ENCODE measurements around the gene SPOP. TPM values are rescaled to one million over a fixed set of nuclear protein-coding genes. Genes with fewer than 3 reads are reported as not detected.

SPOP gene
- total RNA-seq, 2 donors from 2014 or later = 62.3 to 66.8 TPM

GRCh38 chr17:49600949-49601348 is 76.9 kb downstream of the SPOP start:
- no peak overlapping the region for H3K4me3 Mint-ChIP-seq
- no peaks in the 10 kb centered on the region for H3K4me1 Mint-ChIP-seq
- no peaks in the 10 kb centered on the region for H3K27me3 Mint-ChIP-seq
- no peak for ATAC-seq (replicated peaks)
- H3K36me3 Mint-ChIP-seq (ENCODE audit: low read depth) = peaks cover 96% of the 10 kb centered on the region
- no peak overlapping the region for H3K27ac Mint-ChIP-seq
- H3K9me3 Mint-ChIP-seq = no peaks in the 10 kb centered on the region

GRCh38 chr17:49598918-49599317 is 79.0 kb downstream of the SPOP start:
- Mint-ChIP-seq H3K9me3 (no peaks in the 10 kb centered on the region), H3K4me1 (no peaks in the 10 kb centered on the region), H3K36me3 (ENCODE audit: low read depth) (peaks cover 89% of the 10 kb centered on the region), H3K4me3 (no peak overlapping the region), H3K27me3 (no peaks in the 10 kb centered on the region), H3K27ac (no peak overlapping the region)
- ATAC-seq (replicated peaks) = no peak

- Mint-ChIP-seq H3K36me3 (ENCODE audit: low read depth) (peaks cover 81% of the 10 kb centered on the region), H3K4me3 (no peak overlapping the region), H3K9me3 (no peaks in the 10 kb centered on the region), H3K4me1 (no peaks in the 10 kb centered on the region), H3K27ac (no peak overlapping the region), H3K27me3 (no peaks in the 10 kb centered on the region)
- no peak for ATAC-seq (replicated peaks)
Measured at GRCh38 chr17:49597928-49598655, 79.8 kb downstream of the SPOP start.

- peaks cover 80% of the 10 kb centered on the region for H3K36me3 Mint-ChIP-seq (ENCODE audit: low read depth)
- ATAC-seq (replicated peaks) = no peak
- no peaks in the 10 kb centered on the region for H3K27me3 Mint-ChIP-seq
- H3K27ac Mint-ChIP-seq = no peak overlapping the region
- no peak overlapping the region for H3K4me3 Mint-ChIP-seq
- no peaks in the 10 kb centered on the region for H3K9me3 Mint-ChIP-seq
- no peaks in the 10 kb centered on the region for H3K4me1 Mint-ChIP-seq
Measured at GRCh38 chr17:49597436-49597835, 80.5 kb downstream of the SPOP start.

GRCh38 chr17:49596613-49597244 is 81.2 kb downstream of the SPOP start:
- Mint-ChIP-seq H3K4me1 (no peaks in the 10 kb centered on the region), H3K4me3 (no peak overlapping the region), H3K36me3 (ENCODE audit: low read depth) (peaks cover 74% of the 10 kb centered on the region), H3K27ac (no peak overlapping the region), H3K27me3 (no peaks in the 10 kb centered on the region), H3K9me3 (no peaks in the 10 kb centered on the region)
- no peak for ATAC-seq (replicated peaks)

- no peaks in the 10 kb centered on the region for H3K4me1 Mint-ChIP-seq
- no peak overlapping the region for H3K4me3 Mint-ChIP-seq
- no peaks in the 10 kb centered on the region for H3K27me3 Mint-ChIP-seq
- ATAC-seq (replicated peaks) = no peak
- no peak overlapping the region for H3K27ac Mint-ChIP-seq
- H3K9me3 Mint-ChIP-seq = no peaks in the 10 kb centered on the region
- H3K36me3 Mint-ChIP-seq (ENCODE audit: low read depth) = peaks cover 71% of the 10 kb centered on the region
Measured at GRCh38 chr17:49595980-49596379, 81.9 kb downstream of the SPOP start.

GRCh38 chr17:49595328-49595727 is 82.6 kb downstream of the SPOP start:
- no peaks in the 10 kb centered on the region for H3K4me1 Mint-ChIP-seq
- H3K4me3 Mint-ChIP-seq = no peak overlapping the region
- no peaks in the 10 kb centered on the region for H3K9me3 Mint-ChIP-seq
- no peaks in the 10 kb centered on the region for H3K27me3 Mint-ChIP-seq
- no peak for ATAC-seq (replicated peaks)
- no peak overlapping the region for H3K27ac Mint-ChIP-seq
- H3K36me3 Mint-ChIP-seq (ENCODE audit: low read depth) = peaks cover 65% of the 10 kb centered on the region

GRCh38 chr17:49592263-49592662 is 85.6 kb downstream of the SPOP start:
- Mint-ChIP-seq H3K9me3 (no peaks in the 10 kb centered on the region), H3K27me3 (no peaks in the 10 kb centered on the region), H3K4me3 (no peak overlapping the region), H3K36me3 (ENCODE audit: low read depth) (peaks cover 34% of the 10 kb centered on the region), H3K4me1 (peaks cover 7% of the 10 kb centered on the region), H3K27ac (peak overlapping the region; percentile 1)
- ATAC-seq (replicated peaks) = no peak

GRCh38 chr17:49590874-49591273 is 87.0 kb downstream of the SPOP start:
- ATAC-seq (replicated peaks) = no peak
- no peak overlapping the region for H3K4me3 Mint-ChIP-seq
- H3K36me3 Mint-ChIP-seq (ENCODE audit: low read depth) = peaks cover 21% of the 10 kb centered on the region
- no peaks in the 10 kb centered on the region for H3K9me3 Mint-ChIP-seq
- peaks cover 7% of the 10 kb centered on the region for H3K4me1 Mint-ChIP-seq
- peak overlapping the region; percentile 1 for H3K27ac Mint-ChIP-seq
- H3K27me3 Mint-ChIP-seq = no peaks in the 10 kb centered on the region

- no peaks in the 10 kb centered on the region for H3K9me3 Mint-ChIP-seq
- H3K4me1 Mint-ChIP-seq = peaks cover 7% of the 10 kb centered on the region
- no peak for ATAC-seq (replicated peaks)
- peaks cover 12% of the 10 kb centered on the region for H3K36me3 Mint-ChIP-seq (ENCODE audit: low read depth)
- no peak overlapping the region for H3K4me3 Mint-ChIP-seq
- no peaks in the 10 kb centered on the region for H3K27me3 Mint-ChIP-seq
- H3K27ac Mint-ChIP-seq = peak overlapping the region; percentile 65
Measured at GRCh38 chr17:49589577-49589927, 88.3 kb downstream of the SPOP start.

- no peaks in the 10 kb centered on the region for H3K27me3 Mint-ChIP-seq
- H3K4me3 Mint-ChIP-seq = no peak overlapping the region
- peak overlapping the region; percentile 65 for H3K27ac Mint-ChIP-seq
- H3K4me1 Mint-ChIP-seq = peaks cover 7% of the 10 kb centered on the region
- H3K36me3 Mint-ChIP-seq (ENCODE audit: low read depth) = peaks cover 12% of the 10 kb centered on the region
- no peaks in the 10 kb centered on the region for H3K9me3 Mint-ChIP-seq
- ATAC-seq (replicated peaks) = no peak
Measured at GRCh38 chr17:49588726-49589576, 88.9 kb downstream of the SPOP start.

- peaks cover 12% of the 10 kb centered on the region for H3K36me3 Mint-ChIP-seq (ENCODE audit: low read depth)
- H3K27me3 Mint-ChIP-seq = no peaks in the 10 kb centered on the region
- H3K4me3 Mint-ChIP-seq = no peak overlapping the region
- peaks cover 7% of the 10 kb centered on the region for H3K4me1 Mint-ChIP-seq
- no peak for ATAC-seq (replicated peaks)
- no peak overlapping the region for H3K27ac Mint-ChIP-seq
- H3K9me3 Mint-ChIP-seq = no peaks in the 10 kb centered on the region
Measured at GRCh38 chr17:49588312-49588711, 89.6 kb downstream of the SPOP start.

GRCh38 chr17:49587366-49588073 is 90.4 kb downstream of the SPOP start:
- H3K4me1 Mint-ChIP-seq = peaks cover 7% of the 10 kb centered on the region
- H3K9me3 Mint-ChIP-seq = no peaks in the 10 kb centered on the region
- no peak overlapping the region for H3K27ac Mint-ChIP-seq
- no peak for ATAC-seq (replicated peaks)
- H3K4me3 Mint-ChIP-seq = no peak overlapping the region
- peaks cover 7% of the 10 kb centered on the region for H3K36me3 Mint-ChIP-seq (ENCODE audit: low read depth)
- no peaks in the 10 kb centered on the region for H3K27me3 Mint-ChIP-seq

- Mint-ChIP-seq H3K27me3 (no peaks in the 10 kb centered on the region), H3K9me3 (no peaks in the 10 kb centered on the region), H3K36me3 (ENCODE audit: low read depth) (no peaks in the 10 kb centered on the region), H3K4me1 (peaks cover 7% of the 10 kb centered on the region), H3K27ac (no peak overlapping the region), H3K4me3 (no peak overlapping the region)
- ATAC-seq (replicated peaks) = no peak
Measured at GRCh38 chr17:49585422-49586027, 92.4 kb downstream of the SPOP start.

Data from activated T-helper 17 cell treated with anti-CD3 and anti-CD28 coated beads, Interleukin-2, amount 50 U/mL, for 72 hours (primary cell).